CD4-positive, alpha-beta memory T cell (primary cell): ENCODE results near the gene HAP1. TPM values are rescaled to one million over a fixed set of nuclear protein-coding genes. Genes with fewer than 3 reads are reported as not detected.

Experiments
- CTCF ChIA-PET: fragments of 350-600 bp; sonication (Branson Sonifier 250); formaldehyde crosslinking; loops from one replicate; lab custom pipeline; 2021; ENCODE audit warnings: inconsistent platforms; ENCODE audit not compliant: partially characterized antibody; lab: Charles Lee
- POLR2A ChIA-PET: fragments of 350-600 bp; sonication (Branson Sonifier 250); formaldehyde crosslinking; loops from one replicate; lab custom pipeline; 2021; ENCODE audit not compliant: partially characterized antibody; lab: Charles Lee
- DNase-seq, 5 donors: peaks; one replicate each; pipeline versions ENCODE4 v3.0.0 to v3.0.0-alpha.2; 2020 to 2022; ENCODE audit warnings: mixed read lengths in 1 of 5
- H3K27ac ChIP-seq: one replicate; pipeline ENCODE4 v1.7.0; 2013; ENCODE audit warnings: low read depth, low read length
- H3K27me3 ChIP-seq: 2 replicates; pipeline ENCODE4 v1.7.0; 2013; ENCODE audit warnings: mild to moderate bottlenecking, low read length, moderate library complexity; ENCODE audit not compliant: insufficient read depth
- H3K36me3 ChIP-seq: 2 replicates; pipeline ENCODE4 v1.7.0; 2013; ENCODE audit warnings: mild to moderate bottlenecking, low read length, moderate library complexity; ENCODE audit not compliant: insufficient read depth
- H3K4me1 ChIP-seq: 2 replicates; pipeline ENCODE4 v1.7.0; 2013; ENCODE audit warnings: mild to moderate bottlenecking, low read length, moderate library complexity; ENCODE audit not compliant: insufficient read depth
- H3K4me3 ChIP-seq, 2 donors: one replicate each; pipeline ENCODE4 v1.7.0; 2013; ENCODE audit warnings: low read length in 2 of 2, mild to moderate bottlenecking in 1 of 2
- H3K9me3 ChIP-seq, 2 donors: one replicate each; pipeline ENCODE4 v1.7.0; 2013; ENCODE audit warnings: low read length in 2 of 2, control low read depth in 1 of 2; ENCODE audit not compliant: control insufficient read depth in 1 of 2
- H3K27ac Mint-ChIP-seq, 7 donors: one replicate each; pipeline ENCODE4 v1.8.0; 2020 to 2021; ENCODE audit warnings: mixed read lengths in 7 of 7, mild to moderate bottlenecking in 6 of 7, inconsistent platforms in 3 of 7, moderate library complexity in 3 of 7
- H3K27me3 Mint-ChIP-seq, 2 donors: one replicate each; pipeline ENCODE4 v1.8.0; 2020 to 2021; ENCODE audit warnings: mixed read lengths in 2 of 2
- H3K36me3 Mint-ChIP-seq, 2 donors: one replicate each; pipeline ENCODE4 v1.8.0; 2020 to 2021; ENCODE audit warnings: mixed read lengths in 2 of 2, inconsistent platforms in 1 of 2, mild to moderate bottlenecking in 1 of 2
- H3K4me1 Mint-ChIP-seq, 4 donors: one replicate each; pipeline ENCODE4 v1.8.0; 2020 to 2021; ENCODE audit warnings: mixed read lengths in 4 of 4, mild to moderate bottlenecking in 1 of 4
- H3K4me3 Mint-ChIP-seq, 8 donors: one replicate each; pipeline ENCODE4 v1.8.0; 2020 to 2021; ENCODE audit warnings: mixed read lengths in 8 of 8, mild to moderate bottlenecking in 7 of 8, moderate library complexity in 6 of 8, inconsistent platforms in 3 of 8
- H3K9me3 Mint-ChIP-seq, 8 donors: one replicate each; pipeline ENCODE4 v1.8.0; 2020 to 2021; ENCODE audit warnings: mixed read lengths in 8 of 8, mild to moderate bottlenecking in 5 of 8, inconsistent platforms in 3 of 8, moderate library complexity in 1 of 8
- intact Hi-C: fragments of 100-400 bp; cut with micrococcal nuclease; formaldehyde crosslinking; loops from one replicate; pipeline ENCODE4 v1.15.1; 2023
- polyA plus RNA-seq, 2 donors: library from polyadenylated mRNA; unstranded; fragments of 300-500 nt; fragmentation: Illumina TruSeq; gene quantifications; one replicate each; pipeline ENCODE4 v1.2.3, GENCODE V29; 2021
- total RNA-seq, 2 experiments: library from RNA; stranded (reverse); gene quantifications; one replicate each; pipeline ENCODE4 v1.2.3, GENCODE V29; 2021

HAP1 gene
- total and polyA plus RNA-seq, 4 experiments from 2014 or later, result 0.29 to 0.33 TPM; not detected in 2

DNA sequence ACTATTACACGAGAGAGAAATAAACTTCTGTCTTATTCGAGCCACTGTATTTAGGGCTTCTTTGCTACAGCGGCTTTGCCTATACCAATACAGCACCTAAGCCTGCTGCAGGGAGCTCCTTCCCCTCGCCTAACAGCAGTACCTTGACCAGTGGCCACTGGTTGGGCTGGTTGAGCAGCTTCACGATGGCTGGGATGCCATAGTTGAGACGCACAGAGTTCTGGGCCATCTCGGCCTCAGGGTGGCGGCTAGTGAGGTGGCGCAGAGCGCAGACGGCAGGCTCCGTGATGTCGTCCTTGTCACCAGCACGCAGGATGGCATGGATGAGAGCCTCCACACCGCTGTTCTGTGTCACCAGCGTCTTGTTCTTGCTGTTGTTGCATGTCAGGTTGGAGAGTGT, 28.4 kb upstream of the HAP1 start:
- no peak overlapping the region for H3K27ac ChIP-seq
- DNase-seq, result no peak
- no peaks in the 10 kb centered on the region for H3K9me3 ChIP-seq
- H3K27ac Mint-ChIP-seq, result no peak overlapping the region
- H3K27me3 ChIP-seq, result no peaks in the 10 kb centered on the region
- ChIA-PET CTCF (no interaction called here), POLR2A (no interaction called here)
- H3K36me3 ChIP-seq, result no peaks in the 10 kb centered on the region
- no peaks in the 10 kb centered on the region for H3K36me3 Mint-ChIP-seq
- no peaks in the 10 kb centered on the region for H3K4me1 Mint-ChIP-seq
- H3K27me3 Mint-ChIP-seq, result peaks cover 0 to 4% of the 10 kb centered on the region in 2 donors
- intact Hi-C loops, result no loop called here
- no peaks in the 10 kb centered on the region for H3K9me3 Mint-ChIP-seq
- no peak overlapping the region for H3K4me3 ChIP-seq
- no peak overlapping the region for H3K4me3 Mint-ChIP-seq
- H3K4me1 ChIP-seq, result no peaks in the 10 kb centered on the region

DNA sequence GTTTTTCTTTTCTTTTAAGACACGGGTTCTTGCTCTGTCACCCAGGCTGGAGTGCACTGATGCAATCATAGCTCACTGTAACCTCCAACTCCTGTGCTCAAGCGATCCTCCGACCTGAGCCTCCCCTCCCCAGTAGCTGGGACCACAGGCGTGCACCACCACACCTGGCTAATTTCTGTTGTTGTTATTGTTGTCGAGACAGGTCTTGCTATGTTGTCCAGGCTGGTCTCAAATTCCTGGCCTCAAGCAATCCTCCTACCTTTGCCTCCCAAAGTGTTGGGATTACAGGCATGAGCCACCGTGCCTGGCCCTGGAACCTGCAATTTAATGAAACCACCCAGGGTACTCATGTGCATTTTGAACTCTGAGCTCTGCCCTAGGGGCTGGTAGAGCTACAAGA, 27.9 kb upstream of the HAP1 start:
- no peaks in the 10 kb centered on the region for H3K36me3 ChIP-seq
- Mint-ChIP-seq H3K27me3 (peaks cover 0 to 4% of the 10 kb centered on the region in 2 donors), H3K4me1 (no peaks in the 10 kb centered on the region), H3K27ac (no peak overlapping the region), H3K9me3 (no peaks in the 10 kb centered on the region), H3K4me3 (no peak overlapping the region), H3K36me3 (no peaks in the 10 kb centered on the region)
- intact Hi-C loops, result no loop called here
- ChIA-PET CTCF (no interaction called here), POLR2A (no interaction called here)
- H3K9me3 ChIP-seq, result no peaks in the 10 kb centered on the region
- H3K27ac ChIP-seq, result no peak overlapping the region
- no peaks in the 10 kb centered on the region for H3K4me1 ChIP-seq
- H3K4me3 ChIP-seq, result no peak overlapping the region
- DNase-seq, result no peak
- H3K27me3 ChIP-seq, result no peaks in the 10 kb centered on the region

DNA sequence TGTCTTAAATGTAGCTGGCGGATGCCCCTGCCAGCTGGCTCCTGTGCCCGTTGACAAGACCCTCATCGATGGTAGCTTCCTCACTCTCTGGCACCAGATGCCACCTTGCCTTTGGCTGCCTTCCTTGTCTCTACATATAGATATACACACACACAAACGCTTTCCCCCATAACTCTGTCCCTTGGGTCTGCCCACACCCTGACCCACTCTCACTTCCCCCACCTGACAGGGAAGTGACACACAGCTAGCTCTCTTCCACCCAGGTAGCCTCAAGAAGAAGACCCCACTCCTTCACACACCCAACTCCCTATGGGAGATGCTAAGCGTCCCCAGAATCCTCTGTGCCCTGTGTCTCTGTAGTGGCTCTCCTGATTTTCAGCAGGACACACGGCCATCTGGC, 26.4 kb upstream of the HAP1 start:
- intact Hi-C loops, result no loop called here
- ChIA-PET POLR2A (no interaction called here), CTCF (no interaction called here)
- no peak overlapping the region for H3K4me3 Mint-ChIP-seq
- H3K36me3 Mint-ChIP-seq, result no peaks in the 10 kb centered on the region
- Histone ChIP-seq H3K4me1 (no peaks in the 10 kb centered on the region), H3K27me3 (no peaks in the 10 kb centered on the region), H3K4me3 (no peak overlapping the region), H3K36me3 (no peaks in the 10 kb centered on the region), H3K27ac (no peak overlapping the region), H3K9me3 (no peaks in the 10 kb centered on the region)
- no peaks in the 10 kb centered on the region for H3K4me1 Mint-ChIP-seq
- no peak for DNase-seq
- H3K27me3 Mint-ChIP-seq, result peaks cover 0 to 4% of the 10 kb centered on the region in 2 donors
- H3K27ac Mint-ChIP-seq, result no peak overlapping the region
- no peaks in the 10 kb centered on the region for H3K9me3 Mint-ChIP-seq

DNA sequence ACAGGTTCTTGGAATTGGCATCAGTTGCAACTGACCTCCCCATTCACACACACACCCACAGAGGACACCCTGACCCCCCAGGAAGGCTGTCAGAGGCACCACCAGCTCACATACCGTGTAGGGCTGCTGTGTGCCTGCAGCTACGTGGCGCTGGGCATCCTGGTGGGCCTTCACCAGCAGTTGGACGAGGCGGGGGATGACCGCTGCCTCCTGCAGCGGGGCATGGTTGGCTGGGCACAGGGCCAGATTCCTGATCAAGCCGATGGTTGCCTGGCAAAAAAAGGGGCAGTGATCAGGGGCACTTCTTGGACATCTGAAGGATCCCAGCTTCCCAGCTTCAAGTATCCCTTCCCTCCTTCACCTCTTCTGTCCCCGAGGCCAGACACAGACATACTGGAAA, 24.2 kb upstream of the HAP1 start:
- H3K9me3 Mint-ChIP-seq, result no peaks in the 10 kb centered on the region
- DNase-seq, result no peak

DNA sequence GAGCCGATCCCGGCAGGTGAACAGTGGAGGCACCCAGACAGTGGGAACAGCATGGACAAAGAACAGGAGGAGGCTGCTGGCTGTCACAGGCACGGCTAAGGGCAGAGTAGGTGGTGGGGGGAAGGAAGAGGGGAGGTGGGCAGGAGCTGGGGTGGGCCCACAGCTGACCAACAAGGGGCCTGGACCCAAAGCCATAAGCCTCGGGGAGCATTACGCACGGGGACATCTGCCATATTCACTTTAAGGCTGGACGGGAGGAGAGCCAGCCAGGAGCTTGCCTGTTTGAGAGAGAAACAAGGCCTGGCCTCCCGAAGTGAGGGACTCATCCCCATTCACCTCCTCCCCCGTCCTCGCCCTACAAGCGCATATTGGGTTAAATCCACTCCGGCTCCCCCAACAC, 19.6 kb upstream of the HAP1 start:
- no peaks in the 10 kb centered on the region for H3K9me3 Mint-ChIP-seq
- H3K4me1 ChIP-seq, result no peaks in the 10 kb centered on the region
- no peaks in the 10 kb centered on the region for H3K27me3 ChIP-seq
- H3K27ac Mint-ChIP-seq, result no peak overlapping the region
- H3K36me3 ChIP-seq, result no peaks in the 10 kb centered on the region
- intact Hi-C loops, result no loop called here
- H3K4me1 Mint-ChIP-seq, result no peaks in the 10 kb centered on the region
- no peak overlapping the region for H3K4me3 ChIP-seq
- no peaks in the 10 kb centered on the region for H3K36me3 Mint-ChIP-seq
- no peaks in the 10 kb centered on the region for H3K9me3 ChIP-seq
- no peak overlapping the region for H3K27ac ChIP-seq
- CTCF ChIA-PET, result interaction anchor here (0.7 to 1.0 kb wide), 2 partner anchors 48 to 62 kb away, joined by 4 to 5 read pairs; no protein-coding TSS in a partner anchor
- POLR2A ChIA-PET, result no interaction called here
- H3K27me3 Mint-ChIP-seq, result peaks cover 0 to 8% of the 10 kb centered on the region in 2 donors
- no peak for DNase-seq
- no peak overlapping the region for H3K4me3 Mint-ChIP-seq

More for the DNA sequence above, 24.2 kb upstream of the HAP1 start:
- ChIA-PET CTCF (no interaction called here), POLR2A (no interaction called here)
- intact Hi-C loops, result no loop called here
- Mint-ChIP-seq H3K4me1 (no peaks in the 10 kb centered on the region), H3K27ac (no peak overlapping the region), H3K36me3 (no peaks in the 10 kb centered on the region), H3K4me3 (no peak overlapping the region), H3K27me3 (peaks cover 0 to 6% of the 10 kb centered on the region in 2 donors)
- H3K27ac ChIP-seq, result no peak overlapping the region
- no peaks in the 10 kb centered on the region for H3K9me3 ChIP-seq
- H3K4me3 ChIP-seq, result no peak overlapping the region
- no peaks in the 10 kb centered on the region for H3K36me3 ChIP-seq
- H3K27me3 ChIP-seq, result no peaks in the 10 kb centered on the region
- H3K4me1 ChIP-seq, result no peaks in the 10 kb centered on the region

DNA sequence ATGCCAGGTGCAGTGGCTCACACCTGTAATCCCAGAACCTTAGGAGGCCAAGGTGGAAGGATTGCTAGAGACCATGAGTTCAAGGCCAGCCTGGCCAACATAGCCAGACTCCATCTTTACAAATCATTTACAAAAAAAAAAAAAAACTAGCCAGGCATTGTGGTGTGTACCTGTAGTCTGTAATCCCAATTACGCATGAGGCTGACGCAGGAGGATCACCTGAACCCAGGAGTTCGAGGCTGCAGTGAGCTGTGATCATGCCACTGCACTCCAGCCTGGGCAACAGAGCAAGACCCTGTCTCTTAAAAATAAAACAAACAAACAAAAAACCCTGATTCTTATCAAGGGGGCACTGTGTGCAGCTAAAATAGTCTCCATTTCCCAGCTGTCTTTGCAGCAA, 16.8 kb upstream of the HAP1 start:
- POLR2A ChIA-PET, result no interaction called here
- H3K36me3 ChIP-seq, result no peaks in the 10 kb centered on the region
- Mint-ChIP-seq H3K4me1 (no peaks in the 10 kb centered on the region), H3K27ac (no peak overlapping the region), H3K4me3 (no peak overlapping the region), H3K27me3 (peaks cover 1 to 14% of the 10 kb centered on the region in 2 donors), H3K9me3 (no peaks in the 10 kb centered on the region), H3K36me3 (no peaks in the 10 kb centered on the region)
- no peaks in the 10 kb centered on the region for H3K27me3 ChIP-seq
- intact Hi-C loops, result no loop called here
- H3K4me1 ChIP-seq, result no peaks in the 10 kb centered on the region
- no peak for DNase-seq
- CTCF ChIA-PET, result interaction anchor here (1.2 kb wide), 1 partner anchor 50 kb away, joined by 4 read pairs; no protein-coding TSS in a partner anchor
- no peaks in the 10 kb centered on the region for H3K9me3 ChIP-seq
- no peak overlapping the region for H3K4me3 ChIP-seq
- no peak overlapping the region for H3K27ac ChIP-seq

DNA sequence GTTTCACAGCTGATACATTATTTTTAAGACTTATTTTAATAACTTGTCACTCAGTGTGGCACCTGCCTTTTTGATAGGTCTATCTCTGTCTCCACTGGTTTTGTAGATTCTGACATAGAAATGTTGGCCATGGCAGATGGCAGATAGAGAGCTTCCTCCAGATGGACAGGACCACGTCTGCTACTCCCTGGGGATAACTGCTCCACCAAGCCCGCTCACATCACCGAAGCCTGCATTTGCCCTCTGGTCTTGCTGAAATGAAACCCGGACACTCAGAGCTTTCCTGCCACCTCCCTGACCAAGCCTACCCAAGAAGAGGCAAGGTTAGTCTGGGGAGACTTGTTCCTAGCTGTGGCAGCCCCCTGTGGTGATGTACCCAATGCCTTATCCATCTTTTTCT, 16.4 kb upstream of the HAP1 start:
- Histone ChIP-seq H3K27me3 (no peaks in the 10 kb centered on the region), H3K4me3 (no peak overlapping the region), H3K4me1 (no peaks in the 10 kb centered on the region), H3K9me3 (no peaks in the 10 kb centered on the region), H3K27ac (no peak overlapping the region), H3K36me3 (no peaks in the 10 kb centered on the region)
- no peak overlapping the region for H3K4me3 Mint-ChIP-seq
- H3K4me1 Mint-ChIP-seq, result no peaks in the 10 kb centered on the region
- H3K27me3 Mint-ChIP-seq, result peaks cover 2 to 14% of the 10 kb centered on the region in 2 donors
- intact Hi-C loops, result no loop called here
- ChIA-PET CTCF (interaction anchor here (1.1 to 1.2 kb wide), 2 partner anchors 13 to 51 kb away, joined by 4 read pairs; no protein-coding TSS in a partner anchor), POLR2A (no interaction called here)
- H3K36me3 Mint-ChIP-seq, result no peaks in the 10 kb centered on the region
- no peak for DNase-seq
- no peak overlapping the region for H3K27ac Mint-ChIP-seq
- no peaks in the 10 kb centered on the region for H3K9me3 Mint-ChIP-seq

DNA sequence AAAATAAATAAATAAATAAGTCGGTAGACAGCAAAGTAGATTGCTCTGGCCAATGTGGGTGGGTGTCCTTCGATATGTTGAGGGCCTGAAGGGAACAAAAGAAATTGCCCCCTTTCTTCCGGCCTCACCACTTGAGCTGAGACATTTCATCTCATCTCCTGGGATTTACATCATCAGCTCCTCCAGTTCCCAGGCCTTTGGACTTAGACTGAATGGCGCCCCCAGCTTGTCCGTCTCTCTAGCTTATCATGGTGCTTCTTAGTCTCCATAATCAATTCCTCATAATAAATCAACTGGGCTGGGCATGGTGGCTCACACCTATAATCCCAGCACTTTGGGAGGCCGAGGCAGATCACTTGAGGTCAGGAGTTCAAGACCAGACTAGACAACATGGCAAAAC, 13.8 kb upstream of the HAP1 start:
- H3K27ac Mint-ChIP-seq, result peak overlapping the region in 1 of 7 donors; percentile 24
- no peaks in the 10 kb centered on the region for H3K36me3 Mint-ChIP-seq
- DNase-seq, result no peak
- H3K27me3 Mint-ChIP-seq, result peaks cover 3 to 12% of the 10 kb centered on the region in 2 donors
- H3K4me3 ChIP-seq, result no peak overlapping the region
- H3K27ac ChIP-seq, result no peak overlapping the region
- no peaks in the 10 kb centered on the region for H3K9me3 ChIP-seq
- intact Hi-C loops, result no loop called here
- H3K36me3 ChIP-seq, result no peaks in the 10 kb centered on the region
- H3K9me3 Mint-ChIP-seq, result no peaks in the 10 kb centered on the region
- H3K4me1 Mint-ChIP-seq, result no peaks in the 10 kb centered on the region
- ChIA-PET CTCF (interaction anchor here (0.5 to 1.5 kb wide), 2 partner anchors 11 to 48 kb away, joined by 3 read pairs; no protein-coding TSS in a partner anchor), POLR2A (no interaction called here)
- no peaks in the 10 kb centered on the region for H3K4me1 ChIP-seq
- no peaks in the 10 kb centered on the region for H3K27me3 ChIP-seq
- no peak overlapping the region for H3K4me3 Mint-ChIP-seq
